Effector memory CD4-positive, alpha-beta T cell (primary cell): ENCODE data around the gene CLCN2.

Source experiments
- DNase-seq, 3 donors: peaks; one replicate each; pipeline ENCODE4 v3.0.0-alpha.2; 2020
- H3K27ac ChIP-seq: 2 replicates; pipeline ENCODE4 v1.7.0; 2013; ENCODE audit warnings: mild to moderate bottlenecking, low read length, moderate library complexity; ENCODE audit not compliant: insufficient read depth, poor library complexity, severe bottlenecking
- H3K27me3 ChIP-seq: replicated peaks from 2 replicates; pipeline ENCODE4 v1.7.0; 2013; ENCODE audit warnings: mild to moderate bottlenecking, low read length; ENCODE audit not compliant: insufficient read depth, control insufficient read depth, poor library complexity, severe bottlenecking
- H3K36me3 ChIP-seq: 2 replicates; pipeline ENCODE4 v1.7.0; 2013; ENCODE audit warnings: mild to moderate bottlenecking, low read length, moderate library complexity; ENCODE audit not compliant: control insufficient read depth, insufficient read depth
- H3K4me1 ChIP-seq: 2 replicates; pipeline ENCODE4 v1.7.0; 2013; ENCODE audit warnings: low read length, mild to moderate bottlenecking; ENCODE audit not compliant: control insufficient read depth, insufficient read depth, poor library complexity, severe bottlenecking
- H3K4me3 ChIP-seq: 2 replicates; pipeline ENCODE4 v1.7.0; 2013; ENCODE audit warnings: low read length, low read depth, mild to moderate bottlenecking; ENCODE audit not compliant: insufficient read depth, poor library complexity, severe bottlenecking
- H3K9me3 ChIP-seq: 2 replicates; pipeline ENCODE4 v1.7.0; 2013; ENCODE audit warnings: mild to moderate bottlenecking, low read length, moderate library complexity; ENCODE audit not compliant: control insufficient read depth

The CLCN2 gene

DNA sequence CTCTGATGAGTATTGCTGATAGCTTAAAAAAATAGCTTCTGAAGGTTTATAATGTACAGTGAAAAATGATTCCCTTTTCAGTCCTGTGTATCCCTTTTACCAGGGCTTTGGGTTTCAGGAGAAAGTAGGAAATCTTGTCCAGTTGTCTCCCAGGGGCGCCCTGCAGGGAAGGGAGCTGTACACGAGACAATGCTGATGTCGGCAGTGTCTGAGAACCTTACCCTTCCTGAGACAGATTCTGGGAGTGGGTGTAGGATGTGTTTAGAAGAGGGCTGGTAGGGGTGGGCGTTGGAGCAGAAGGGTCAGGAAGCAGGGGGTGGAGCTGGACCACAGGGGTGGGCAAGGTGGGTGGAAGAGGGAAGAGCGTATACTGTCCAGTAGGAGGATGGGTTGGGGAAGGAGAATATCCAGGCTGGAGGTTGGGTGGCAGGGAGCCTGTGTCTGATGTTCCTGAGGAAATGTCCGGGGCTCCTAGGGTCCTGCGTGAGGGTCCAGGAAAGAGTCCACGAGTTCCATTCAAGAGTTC, 11.0 kb upstream of the CLCN2 start:
- no peak for DNase-seq
- Histone ChIP-seq H3K4me1 (no peaks in the 10 kb centered on the region), H3K9me3 (no peaks in the 10 kb centered on the region), H3K36me3 (peaks cover 12% of the 10 kb centered on the region), H3K4me3 (no peak overlapping the region), H3K27ac (no peak overlapping the region), H3K27me3 (no peaks in the 10 kb centered on the region)

DNA sequence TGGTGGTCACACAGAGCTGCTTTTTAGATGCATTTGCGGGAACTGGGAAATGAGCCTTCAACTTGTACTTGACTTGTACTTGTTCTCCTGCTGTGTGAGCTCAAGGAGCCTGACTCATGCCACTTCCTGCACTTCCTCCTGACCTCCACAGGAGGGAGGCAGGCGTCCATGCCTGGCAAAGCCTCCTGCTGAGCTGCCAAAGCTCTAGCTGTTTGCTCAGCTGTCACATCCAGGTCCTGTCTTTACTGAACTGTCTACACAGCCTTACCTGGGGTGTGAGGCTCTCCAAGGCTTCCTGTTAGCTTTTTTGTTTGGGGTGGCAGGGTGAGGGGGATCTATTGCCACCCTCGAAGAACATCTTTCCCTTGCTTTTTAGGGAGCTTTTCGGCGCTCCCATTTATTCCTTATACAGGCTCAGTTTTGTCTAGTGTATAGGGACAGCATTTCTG, 10.2 kb upstream of the CLCN2 start:
- Histone ChIP-seq H3K4me3 (no peak overlapping the region), H3K4me1 (no peaks in the 10 kb centered on the region), H3K9me3 (no peaks in the 10 kb centered on the region), H3K27me3 (no peaks in the 10 kb centered on the region), H3K27ac (no peak overlapping the region), H3K36me3 (peaks cover 12% of the 10 kb centered on the region)
- DNase-seq = peak; percentile 21 to 26 (median 22)

- Histone ChIP-seq H3K27me3 (no peaks in the 10 kb centered on the region), H3K9me3 (no peaks in the 10 kb centered on the region), H3K4me3 (no peak overlapping the region), H3K27ac (no peak overlapping the region), H3K4me1 (peaks cover 2% of the 10 kb centered on the region), H3K36me3 (peaks cover 16% of the 10 kb centered on the region)
- no peak for DNase-seq
These were observed 7.3 kb upstream of the CLCN2 start for GRCh38 chr3:184368586-184369183.

- Histone ChIP-seq H3K4me3 (no peak overlapping the region), H3K36me3 (peaks cover 16% of the 10 kb centered on the region), H3K4me1 (peaks cover 2% of the 10 kb centered on the region), H3K27me3 (no peaks in the 10 kb centered on the region), H3K9me3 (no peaks in the 10 kb centered on the region), H3K27ac (no peak overlapping the region)
- DNase-seq = no peak
These were observed 6.7 kb upstream of the CLCN2 start for GRCh38 chr3:184368116-184368515.

GRCh38 chr3:184366619-184367289, 5.3 kb upstream of the CLCN2 start:
- Histone ChIP-seq H3K4me3 (no peak overlapping the region), H3K9me3 (no peaks in the 10 kb centered on the region), H3K27me3 (no peaks in the 10 kb centered on the region), H3K27ac (no peak overlapping the region), H3K4me1 (peaks cover 10% of the 10 kb centered on the region), H3K36me3 (peaks cover 16% of the 10 kb centered on the region)
- DNase-seq = no peak

GRCh38 chr3:184362668-184363546, 1.5 kb upstream of the CLCN2 start:
- Histone ChIP-seq H3K4me1 (peaks cover 14% of the 10 kb centered on the region), H3K27me3 (no peaks in the 10 kb centered on the region), H3K4me3 (peak overlapping the region; percentile 77), H3K36me3 (peaks cover 7% of the 10 kb centered on the region), H3K27ac (peak overlapping the region; percentile 78), H3K9me3 (no peaks in the 10 kb centered on the region)
- peak; percentile 88 to 93 (median 92) for DNase-seq

DNA sequence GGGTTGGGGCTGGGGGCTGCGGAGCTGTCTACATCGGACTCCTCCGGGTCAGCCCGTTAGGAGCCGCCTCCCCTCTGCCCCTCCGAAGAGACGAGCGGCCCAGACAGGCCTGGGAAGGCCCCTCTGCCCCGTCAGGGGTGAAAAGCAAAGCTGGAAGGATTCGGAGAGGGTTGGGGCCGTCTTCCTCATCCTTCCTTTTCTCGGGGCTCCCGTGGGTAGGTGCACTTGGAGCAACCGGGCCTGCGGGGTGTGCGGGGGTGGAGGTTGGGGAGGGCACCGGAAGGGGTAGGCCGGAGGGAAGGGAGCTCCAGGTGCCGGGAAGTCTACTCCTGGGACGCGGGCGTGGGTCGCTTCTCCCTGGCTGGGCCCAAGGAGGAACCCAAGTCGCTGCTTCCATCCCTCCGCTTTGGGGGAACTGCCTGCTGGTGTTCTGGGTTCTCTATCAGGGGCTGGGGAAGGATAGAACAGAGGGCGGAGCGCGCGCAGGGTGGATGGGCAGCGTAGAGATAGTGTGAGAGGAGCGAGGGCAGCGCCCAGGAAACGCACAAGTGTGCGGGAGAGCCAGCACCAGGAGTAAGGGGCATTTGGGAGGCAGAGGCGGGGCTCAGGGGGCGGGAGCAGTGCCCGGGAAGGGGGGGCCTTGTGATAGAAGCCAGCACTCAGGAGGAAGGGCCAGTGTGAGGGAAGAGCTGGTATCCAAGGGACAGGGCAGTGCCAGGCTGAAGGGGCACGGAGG, 695 bp upstream of the CLCN2 start:
- no peaks in the 10 kb centered on the region for H3K27me3 ChIP-seq
- peak overlapping the region; percentile 77 for H3K4me3 ChIP-seq
- peaks cover 14% of the 10 kb centered on the region for H3K4me1 ChIP-seq
- H3K36me3 ChIP-seq = peaks cover 4% of the 10 kb centered on the region
- H3K9me3 ChIP-seq = no peaks in the 10 kb centered on the region
- H3K27ac ChIP-seq = peak overlapping the region; percentile 78
- peak in 1 of 3 donors; percentile 15 for DNase-seq

- Histone ChIP-seq H3K4me1 (peaks cover 14% of the 10 kb centered on the region), H3K4me3 (peak overlapping the region; percentile 77), H3K27ac (no peak overlapping the region)
These were observed 375 bp downstream of the CLCN2 start for GRCh38 chr3:184360929-184361531.

More at GRCh38 chr3:184360929-184361531, 375 bp downstream of the CLCN2 start:
- H3K36me3 ChIP-seq = peaks cover 2% of the 10 kb centered on the region
- no peak for DNase-seq
- H3K9me3 ChIP-seq = no peaks in the 10 kb centered on the region
- H3K27me3 ChIP-seq = no peaks in the 10 kb centered on the region
